ENCODE data around the gene TRAF3IP1. TPM values are rescaled to one million over a fixed set of nuclear protein-coding genes. Genes with fewer than 3 reads are reported as not detected.

Gene TRAF3IP1
- total RNA-seq, 1 experiment from 2014 or later = 3.9 TPM

GRCh38 chr2:238446371-238446770 lies 126.1 kb downstream of the TRAF3IP1 start:
- H3K4me3 ChIP-seq (ENCODE audit: insufficient read depth, low read depth, low read length) = no peak overlapping the region
- H3K27me3 ChIP-seq (ENCODE audit: control insufficient read depth, insufficient read depth, low read length) = no peaks in the 10 kb centered on the region
- DNase-seq = no peak
- H3K36me3 ChIP-seq (replicated peaks; ENCODE audit: control insufficient read depth, insufficient read depth, low read length) = peaks cover 33% of the 10 kb centered on the region

- Histone ChIP-seq H3K4me3 (ENCODE audit: insufficient read depth, low read depth, low read length) (no peak overlapping the region), H3K27me3 (ENCODE audit: control insufficient read depth, insufficient read depth, low read length) (no peaks in the 10 kb centered on the region), H3K36me3 (replicated peaks; ENCODE audit: control insufficient read depth, insufficient read depth, low read length) (peaks cover 33% of the 10 kb centered on the region)
- DNase-seq = no peak
Measured at GRCh38 chr2:238448031-238448955, 128.0 kb downstream of the TRAF3IP1 start.

GRCh38 chr2:238449241-238449640 lies 128.9 kb downstream of the TRAF3IP1 start:
- Histone ChIP-seq H3K36me3 (replicated peaks; ENCODE audit: control insufficient read depth, insufficient read depth, low read length) (peaks cover 30% of the 10 kb centered on the region), H3K27me3 (ENCODE audit: control insufficient read depth, insufficient read depth, low read length) (no peaks in the 10 kb centered on the region), H3K4me3 (ENCODE audit: insufficient read depth, low read depth, low read length) (no peak overlapping the region)
- DNase-seq = no peak

GRCh38 chr2:238449909-238450417 lies 129.6 kb downstream of the TRAF3IP1 start:
- Histone ChIP-seq H3K4me3 (ENCODE audit: insufficient read depth, low read depth, low read length) (no peak overlapping the region), H3K27me3 (ENCODE audit: control insufficient read depth, insufficient read depth, low read length) (no peaks in the 10 kb centered on the region), H3K36me3 (replicated peaks; ENCODE audit: control insufficient read depth, insufficient read depth, low read length) (peaks cover 27% of the 10 kb centered on the region)
- DNase-seq = no peak

GRCh38 chr2:238450440-238450861 lies 130.1 kb downstream of the TRAF3IP1 start:
- Histone ChIP-seq H3K27me3 (ENCODE audit: control insufficient read depth, insufficient read depth, low read length) (no peaks in the 10 kb centered on the region), H3K36me3 (replicated peaks; ENCODE audit: control insufficient read depth, insufficient read depth, low read length) (peaks cover 27% of the 10 kb centered on the region), H3K4me3 (ENCODE audit: insufficient read depth, low read depth, low read length) (no peak overlapping the region)
- no peak for DNase-seq

Other genes with a start within 250 kb of the TRAF3IP1 start
- gene ESPNL, start 220.2 kb upstream of the TRAF3IP1 start, total RNA-seq (2014; rRNA removed; shearing (Covaris generic)) = 0.81 and 1.5 TPM in 2 replicates
- gene KLHL30, start 181.8 kb upstream of the TRAF3IP1 start, total RNA-seq (2014; rRNA removed; shearing (Covaris generic)) = 0.04 and 0.10 TPM in 2 replicates
- gene ERFE, start 161.5 kb upstream of the TRAF3IP1 start, total RNA-seq (2014; rRNA removed; shearing (Covaris generic)) = 8.8 and 11.2 TPM in 2 replicates
- gene ILKAP, start 116.8 kb upstream of the TRAF3IP1 start, total RNA-seq (2014; rRNA removed; shearing (Covaris generic)) = 12.8 and 18.5 TPM in 2 replicates
- gene HES6, start 80.5 kb upstream of the TRAF3IP1 start, total RNA-seq (2014; rRNA removed; shearing (Covaris generic)) = 52.2 and 67.4 TPM in 2 replicates
- 3.6 and 4.8 TPM in 2 replicates for gene PER2, start 31.9 kb upstream of the TRAF3IP1 start, total RNA-seq (2014; rRNA removed; shearing (Covaris generic))
- gene ASB1, start 106.4 kb downstream of the TRAF3IP1 start, total RNA-seq (2014; rRNA removed; shearing (Covaris generic)) = 23.2 and 26.5 TPM in 2 replicates